COR-L47 (cell line): ENCODE results near the gene WSCD2.

Experiments
- DNase-seq: peaks from one replicate; lab custom pipeline; 2025; lab: John Stamatoyannopoulos, UW

The WSCD2 gene

DNA sequence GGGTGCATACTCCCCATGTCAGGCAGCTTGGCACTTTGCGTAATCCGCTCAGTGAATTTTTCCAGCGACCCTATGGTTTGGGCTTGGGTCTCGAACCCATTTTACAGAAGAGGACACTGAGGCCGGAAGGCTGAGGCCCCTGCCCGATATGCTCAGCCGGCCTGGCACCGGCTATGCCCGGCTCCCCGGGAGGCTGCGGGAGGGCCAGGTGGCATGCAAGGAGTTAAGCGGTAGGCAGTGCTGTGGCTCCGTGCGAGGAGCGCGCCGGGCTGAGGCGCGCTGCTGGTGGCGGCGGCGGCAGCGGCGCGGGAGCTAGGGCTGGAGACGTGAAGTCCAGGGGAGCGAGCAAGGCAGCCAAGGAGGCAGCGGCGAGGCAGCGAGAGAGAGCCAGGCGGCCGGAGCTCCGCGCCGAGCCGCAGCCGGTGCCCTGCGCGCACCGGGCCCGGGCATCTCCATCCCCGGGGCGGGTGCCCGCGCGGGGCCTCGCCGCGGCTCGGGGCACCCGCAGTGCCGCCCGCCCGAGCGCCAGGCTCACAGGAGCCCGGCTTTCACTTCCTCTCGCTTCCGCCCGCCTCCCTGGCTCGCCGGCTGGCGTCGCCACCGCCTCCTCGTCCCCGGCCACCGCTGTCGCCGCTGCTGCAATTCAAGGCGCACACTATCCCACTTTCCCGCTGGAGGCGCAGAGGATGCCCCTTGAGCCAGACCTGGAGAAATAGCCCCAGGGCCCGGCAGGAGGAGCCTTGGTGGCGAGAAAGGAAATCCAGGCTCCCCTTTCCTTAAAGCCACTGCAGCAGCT, at the start of gene WSCD2:
WSCD2 (plus strand) TSS at position 272 of the 796 bp plus-strand sequence. CDS start 66,545 bp downstream, outside the sequence.
- DNase-seq: peak; percentile 45

DNA sequence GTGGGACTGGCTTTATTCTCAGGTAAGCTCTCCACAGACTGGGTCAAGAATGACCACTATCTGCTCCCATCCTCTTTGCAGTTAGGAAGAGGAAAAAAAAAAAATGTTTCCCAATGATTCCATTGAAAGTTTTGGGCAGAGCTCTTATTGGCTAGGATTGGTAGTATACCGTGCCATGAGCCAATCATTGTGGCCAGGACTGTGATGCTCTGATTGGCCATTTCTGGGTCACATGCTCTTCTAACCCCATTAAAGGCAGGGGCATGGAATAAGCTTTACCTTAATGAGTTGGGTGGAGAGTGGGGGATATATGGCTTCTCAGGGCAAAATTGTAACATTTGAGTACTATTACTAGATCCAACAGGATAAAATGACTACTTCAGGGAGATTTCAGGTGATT, 49.4 kb upstream of the WSCD2 start:
- DNase-seq: no peak

- DNase-seq: no peak
Observed at GRCh38 chr12:108080363-108080762, 48.7 kb upstream of the WSCD2 start.

- no peak for DNase-seq
Observed at GRCh38 chr12:108082485-108082884, 46.6 kb upstream of the WSCD2 start.

DNA sequence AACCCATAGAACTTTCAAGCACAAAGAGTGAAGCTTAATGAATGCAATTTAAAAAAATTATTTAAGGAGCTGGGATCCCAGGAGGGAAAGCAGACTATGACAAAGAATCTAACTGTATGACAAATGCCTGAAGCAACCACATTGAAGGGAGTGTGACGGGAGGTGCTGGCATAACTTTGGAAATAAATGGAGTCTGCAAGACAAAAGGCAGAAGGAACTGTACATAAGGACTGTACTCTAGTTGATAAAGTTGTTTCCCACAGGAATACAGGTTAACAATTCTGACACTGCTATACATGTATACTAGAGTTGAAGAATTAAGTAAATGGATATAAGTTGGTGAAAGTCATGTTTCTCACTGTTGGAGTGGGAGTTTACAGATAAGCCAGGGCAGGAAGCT, 41.2 kb upstream of the WSCD2 start:
- DNase-seq: no peak

- no peak for DNase-seq
Observed at GRCh38 chr12:108090107-108090899, 38.8 kb upstream of the WSCD2 start.

DNA sequence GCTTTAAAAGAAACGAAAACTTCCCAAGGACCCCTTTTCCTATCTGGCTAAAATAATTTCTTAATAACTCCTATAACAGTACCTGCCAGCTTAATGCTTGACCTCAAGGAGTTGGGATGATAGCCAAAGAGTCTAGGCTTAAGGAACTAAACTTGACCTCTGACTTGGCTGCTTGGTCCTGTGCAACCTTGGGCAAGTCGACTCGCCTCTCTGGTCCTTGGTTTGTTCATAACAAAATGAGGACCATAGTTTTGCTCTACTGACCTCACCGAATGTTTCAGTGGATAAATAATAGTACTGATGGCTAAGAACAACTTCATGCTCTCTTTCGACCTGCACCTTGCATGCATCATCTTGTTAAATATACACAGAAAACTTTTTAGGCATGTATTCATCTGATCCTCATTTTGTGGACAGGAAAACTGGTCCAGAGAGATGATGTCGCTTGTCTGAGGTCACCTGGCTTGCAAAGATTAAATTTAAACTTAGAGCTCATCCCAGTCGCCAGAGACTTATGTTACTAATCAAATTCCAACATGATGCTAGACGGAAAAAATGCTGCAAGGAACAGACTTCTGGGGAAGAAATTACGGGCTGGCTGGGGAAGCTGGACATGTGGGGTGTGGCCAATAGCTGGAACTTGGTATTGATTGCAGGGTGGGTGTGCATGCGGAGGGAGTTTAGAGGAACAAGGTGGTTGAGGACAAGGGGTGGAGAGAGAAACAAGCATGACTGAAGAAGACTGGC, 38.0 kb upstream of the WSCD2 start:
- no peak for DNase-seq

DNA sequence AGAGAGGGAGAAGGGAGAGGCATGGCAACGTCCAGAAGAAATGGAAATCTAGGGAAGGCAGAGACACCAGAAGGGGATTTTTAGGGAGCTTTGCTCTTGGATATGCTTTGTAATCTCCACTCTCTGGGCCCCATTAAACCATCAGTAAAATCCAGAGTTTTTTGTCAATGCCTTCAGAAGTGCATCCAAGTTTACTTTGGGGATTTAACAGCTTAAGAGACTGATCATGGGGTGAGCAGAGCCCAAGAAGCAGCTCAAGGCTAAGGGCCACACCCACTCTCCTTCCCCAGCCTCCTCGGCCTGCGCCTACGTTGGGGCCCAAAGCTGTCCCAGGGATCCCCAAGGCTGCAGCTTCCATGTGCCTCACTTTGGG, 37.4 kb upstream of the WSCD2 start:
- no peak for DNase-seq

DNA sequence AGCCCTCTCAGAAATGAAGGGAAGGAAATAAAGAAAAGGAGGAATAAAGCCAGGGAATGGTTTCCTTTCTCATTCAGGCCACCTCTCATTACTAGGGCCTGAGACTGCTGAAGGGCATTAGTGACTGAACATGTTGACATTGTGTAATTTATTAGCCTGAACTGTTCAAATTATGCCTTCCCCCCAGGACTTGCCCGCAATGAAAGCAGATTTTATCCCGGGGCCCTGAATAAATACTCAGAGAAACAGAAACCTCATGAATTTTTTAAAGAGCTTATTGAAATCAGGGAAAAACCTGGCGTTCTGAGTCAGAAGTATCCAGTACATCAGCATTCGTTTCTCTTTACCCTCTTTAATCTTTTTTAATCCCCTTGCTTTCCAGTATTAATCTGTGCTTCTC, 35.9 kb upstream of the WSCD2 start:
- DNase-seq: no peak

- no peak for DNase-seq
Observed at GRCh38 chr12:108094056-108094649, 34.9 kb upstream of the WSCD2 start.

GRCh38 chr12:108097160-108097911, 31.8 kb upstream of the WSCD2 start:
- no peak for DNase-seq

GRCh38 chr12:108098374-108098773, 30.7 kb upstream of the WSCD2 start:
- DNase-seq: no peak

DNA sequence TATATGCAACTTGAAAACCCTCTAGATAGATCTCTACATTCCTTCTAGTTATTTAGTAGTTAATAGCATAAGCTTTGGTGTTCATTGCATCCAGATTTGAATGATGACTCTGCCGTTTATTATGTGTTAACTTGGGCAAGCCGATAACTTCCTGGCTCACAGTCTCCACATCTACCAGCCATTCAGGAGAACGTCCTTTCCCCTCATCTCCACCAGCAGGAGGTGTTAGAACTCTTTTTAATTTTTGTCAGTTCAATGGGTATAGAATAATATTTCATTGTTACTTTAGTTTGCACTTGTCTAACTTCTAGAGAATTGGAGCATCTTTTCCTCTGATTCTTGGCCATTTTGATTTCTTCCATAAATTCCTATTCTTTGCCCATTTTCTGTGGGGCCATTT, 30.0 kb upstream of the WSCD2 start:
- DNase-seq: no peak

DNA sequence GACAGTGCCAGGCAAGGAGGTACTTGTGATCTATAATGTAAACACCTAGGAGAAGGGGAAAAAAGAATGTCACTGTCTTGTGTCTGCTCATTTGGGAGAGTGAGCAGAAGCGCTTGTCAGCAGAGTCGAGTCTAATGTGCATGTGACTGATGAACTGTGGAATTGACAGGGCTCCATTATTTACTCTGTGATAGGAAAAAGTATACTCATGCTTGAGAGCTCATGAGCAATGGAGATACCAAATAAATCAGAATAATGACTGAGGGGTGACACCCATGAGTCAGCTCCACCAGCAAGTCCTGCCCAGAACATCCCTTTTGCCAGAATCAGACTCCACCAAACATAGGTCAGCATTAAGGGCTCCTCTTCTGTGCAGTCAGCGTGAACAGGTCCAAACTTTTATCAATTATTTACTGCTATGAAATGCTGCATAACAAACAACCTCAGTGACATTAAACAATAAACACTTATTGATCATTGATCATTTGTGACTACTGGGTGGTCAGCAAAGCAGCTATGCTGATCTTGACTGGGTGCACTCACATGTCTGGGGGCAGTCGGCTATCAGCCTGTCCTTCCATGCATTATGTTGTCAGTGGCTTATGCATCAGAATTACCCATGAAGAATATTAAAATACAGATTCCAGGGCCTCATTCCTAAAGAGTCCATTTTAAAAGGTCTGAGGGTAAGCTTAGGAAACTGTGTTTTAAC, 29.2 kb upstream of the WSCD2 start:
- DNase-seq: no peak

DNA sequence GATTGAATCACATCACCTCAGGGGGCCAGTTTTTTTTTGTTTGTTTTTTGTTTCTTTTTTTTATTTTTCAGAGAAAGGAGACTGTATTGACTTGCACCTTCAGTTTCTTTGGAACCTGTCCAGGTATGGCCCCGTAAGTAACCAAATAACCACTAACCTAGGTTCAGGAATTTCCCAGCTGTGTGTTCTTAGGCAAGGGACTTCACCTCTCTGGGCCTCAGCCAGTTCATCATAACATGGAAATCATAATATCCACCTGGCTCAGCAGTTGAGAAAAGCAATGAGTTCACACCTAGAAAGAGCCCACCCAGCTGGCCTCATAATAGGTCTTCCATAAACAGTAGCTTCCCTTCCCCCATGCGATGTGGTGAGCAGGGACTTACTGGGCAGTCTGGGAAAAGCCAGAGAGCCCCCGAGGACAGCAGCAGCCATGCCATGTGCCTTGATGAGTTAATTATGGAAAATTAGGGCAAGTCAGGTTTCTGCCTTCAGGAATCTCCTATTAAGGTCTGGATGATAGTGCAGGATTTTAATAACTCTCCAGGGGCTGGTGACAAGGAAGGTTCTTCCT, 27.4 kb upstream of the WSCD2 start:
- DNase-seq: no peak

DNA sequence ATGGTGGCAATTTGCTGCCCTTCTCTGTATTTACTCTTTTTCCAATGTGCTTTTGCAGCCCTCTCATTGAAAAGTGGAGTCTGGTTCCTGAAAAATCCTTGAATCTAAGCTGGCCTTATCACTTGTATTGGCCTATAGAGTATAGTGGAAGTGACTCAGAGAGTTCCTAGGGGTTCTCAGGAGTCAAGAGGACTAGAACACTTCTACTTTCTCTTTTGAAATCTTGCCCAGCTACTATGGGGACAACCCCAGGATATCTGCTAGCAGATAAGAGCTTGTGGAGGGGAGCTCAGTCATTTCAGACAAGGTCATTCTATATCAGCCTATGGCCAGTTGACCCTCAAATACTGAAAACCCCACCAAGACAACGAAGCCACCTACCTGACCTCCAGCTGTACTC, 26.7 kb upstream of the WSCD2 start:
- no peak for DNase-seq

GRCh38 chr12:108103087-108103486, 26.0 kb upstream of the WSCD2 start:
- DNase-seq: no peak

- no peak for DNase-seq
Observed at GRCh38 chr12:108103517-108103916, 25.6 kb upstream of the WSCD2 start.

DNA sequence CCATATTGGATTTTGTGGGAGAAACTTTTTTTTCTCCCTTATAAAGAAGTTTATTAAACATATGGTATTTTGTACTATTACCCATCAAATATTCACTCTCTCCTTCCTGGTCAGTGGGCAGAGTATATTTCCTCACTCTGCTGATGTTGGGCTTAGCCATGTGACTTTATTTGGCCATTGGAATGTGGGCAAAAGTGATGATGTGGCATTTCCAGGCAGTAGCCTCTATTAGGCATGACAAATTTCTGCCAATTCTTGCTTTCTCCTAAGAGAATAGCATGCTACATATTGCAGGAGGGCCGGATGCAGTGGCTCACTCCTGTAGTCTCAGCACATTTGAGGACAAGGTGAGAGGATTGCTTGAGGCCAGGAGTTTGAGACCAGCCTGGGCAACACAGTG, 24.4 kb upstream of the WSCD2 start:
- DNase-seq: no peak

- no peak for DNase-seq
Observed at GRCh38 chr12:108106599-108106998, 22.5 kb upstream of the WSCD2 start.

- no peak for DNase-seq
Observed at GRCh38 chr12:108107293-108107692, 21.8 kb upstream of the WSCD2 start.
